22Rv1 (cell line): ENCODE measurements around the gene HOXA2.

Experiments used
- ZFX ChIP-seq: fragments of 450-650 bp; IDR thresholded peaks from 2 replicates; pipeline ENCODE4 v1.6.1; 2017; ENCODE audit warnings: antibody characterized with exemption, borderline replicate concordance
- TF ChIP-seq, protein P1 (sequence below): fragments of 450-650 bp; IDR thresholded peaks from 2 replicates; pipeline ENCODE4 v1.5.1; 2017; ENCODE audit warnings: mild to moderate bottlenecking

DNA sequence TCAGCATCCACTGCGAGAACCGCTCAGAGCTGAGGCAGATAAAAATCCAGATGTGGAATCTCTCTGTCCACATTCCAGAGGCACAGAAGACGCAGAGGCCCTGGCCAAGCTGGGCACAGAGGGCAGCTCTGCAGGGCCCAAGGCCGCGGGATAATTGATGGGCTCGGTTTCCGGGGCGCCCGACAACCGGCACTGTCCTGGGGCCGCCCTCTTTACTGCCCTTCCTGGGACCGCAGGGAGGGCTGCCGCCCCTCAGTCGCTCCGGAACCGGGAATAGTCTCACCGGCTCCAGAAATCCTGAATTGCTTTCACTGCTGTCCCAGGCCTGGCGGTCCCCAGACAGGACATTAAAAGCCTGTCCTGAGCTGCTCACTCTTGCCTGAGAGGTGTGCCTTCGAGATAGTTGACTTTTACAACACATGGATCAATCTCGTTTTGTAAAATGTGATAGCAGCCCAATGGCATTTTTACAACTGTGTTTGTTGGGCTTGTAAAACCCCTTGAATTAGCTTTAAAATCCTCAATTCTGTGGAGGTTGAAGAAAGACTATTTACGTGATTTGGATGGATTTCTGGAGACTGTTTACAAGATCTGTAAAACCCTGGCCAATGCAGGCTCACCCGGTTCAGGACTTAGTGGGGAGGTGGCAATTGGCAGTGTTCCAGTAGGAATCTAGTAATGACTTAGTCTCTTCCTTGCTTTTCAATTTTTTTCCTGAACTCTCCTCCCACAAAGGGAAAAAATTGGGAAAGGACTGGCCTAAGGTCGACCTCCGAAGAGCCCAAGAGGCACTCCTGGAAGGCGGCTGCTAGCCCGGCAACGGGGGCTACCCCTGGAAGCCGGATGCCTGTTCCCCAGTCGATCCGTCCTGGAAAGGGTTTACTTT is 46.5 kb upstream of the HOXA2 start:
- TF ChIP-seq, protein P1, sequence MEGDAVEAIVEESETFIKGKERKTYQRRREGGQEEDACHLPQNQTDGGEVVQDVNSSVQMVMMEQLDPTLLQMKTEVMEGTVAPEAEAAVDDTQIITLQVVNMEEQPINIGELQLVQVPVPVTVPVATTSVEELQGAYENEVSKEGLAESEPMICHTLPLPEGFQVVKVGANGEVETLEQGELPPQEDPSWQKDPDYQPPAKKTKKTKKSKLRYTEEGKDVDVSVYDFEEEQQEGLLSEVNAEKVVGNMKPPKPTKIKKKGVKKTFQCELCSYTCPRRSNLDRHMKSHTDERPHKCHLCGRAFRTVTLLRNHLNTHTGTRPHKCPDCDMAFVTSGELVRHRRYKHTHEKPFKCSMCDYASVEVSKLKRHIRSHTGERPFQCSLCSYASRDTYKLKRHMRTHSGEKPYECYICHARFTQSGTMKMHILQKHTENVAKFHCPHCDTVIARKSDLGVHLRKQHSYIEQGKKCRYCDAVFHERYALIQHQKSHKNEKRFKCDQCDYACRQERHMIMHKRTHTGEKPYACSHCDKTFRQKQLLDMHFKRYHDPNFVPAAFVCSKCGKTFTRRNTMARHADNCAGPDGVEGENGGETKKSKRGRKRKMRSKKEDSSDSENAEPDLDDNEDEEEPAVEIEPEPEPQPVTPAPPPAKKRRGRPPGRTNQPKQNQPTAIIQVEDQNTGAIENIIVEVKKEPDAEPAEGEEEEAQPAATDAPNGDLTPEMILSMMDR, result no peak
- TF ChIP-seq ZFX, result no peak
